GM12878 (cell line): ENCODE data around the gene COL4A1.

Experiments
- ASH2L ChIP-seq: fragments of 300-600, 200-600 bp; sonication (generic); IDR thresholded peaks from 2 replicates; pipeline ENCODE4 v1.6.1; 2017; ENCODE audit warnings: low read depth, mild to moderate bottlenecking, borderline replicate concordance
- MYC ChIP-seq: IDR thresholded peaks from 2 replicates; pipeline ENCODE4 v1.6.1; 2011; ENCODE audit warnings: mild to moderate bottlenecking, low read length, moderate library complexity, inconsistent platforms; ENCODE audit not compliant: insufficient read depth, insufficient replicate concordance, insufficient read length, severe bottlenecking
- POLR2A ChIP-seq: IDR thresholded peaks from 2 replicates; pipeline ENCODE4 v1.6.1; 2011; ENCODE audit warnings: low read depth, mild to moderate bottlenecking, low read length
- POLR2AphosphoS5 ChIP-seq: IDR thresholded peaks from 2 replicates; pipeline ENCODE4 v1.6.1; 2011; ENCODE audit warnings: mild to moderate bottlenecking, low read length, inconsistent platforms
- RFX5 ChIP-seq: IDR thresholded peaks from 2 replicates; pipeline ENCODE4 v1.6.1; 2011; ENCODE audit warnings: low read depth, low read length, improper control_type of control experiment
- SP1 ChIP-seq: IDR thresholded peaks from one replicate; pipeline ENCODE4 v1.6.1; 2011; ENCODE audit warnings: low read depth, low read length
- STAT1 ChIP-seq: fragments of 450-650 bp; conservative IDR thresholded peaks from 2 replicates; pipeline ENCODE4 v1.6.1; 2014; ENCODE audit warnings: antibody characterized with exemption, mild to moderate bottlenecking
- TAF1 ChIP-seq: IDR thresholded peaks from 2 replicates; pipeline ENCODE4 v1.6.1; 2011; ENCODE audit warnings: mild to moderate bottlenecking, low read depth, low read length, borderline replicate concordance
- YBX1 ChIP-seq: fragments of 450-650 bp; IDR thresholded peaks from 2 replicates; pipeline ENCODE4 v1.6.1; 2016; ENCODE audit warnings: antibody characterized with exemption
- TF ChIP-seq, protein P1 (sequence below), 3 experiments: IDR thresholded peaks in 2 of 3; conservative IDR thresholded peaks in 1 of 3; 2 replicates each; pipeline ENCODE4 v1.5.1; 2011; ENCODE audit warnings: low read depth in 3 of 3, low read length in 3 of 3, mild to moderate bottlenecking in 3 of 3, control low read depth in 2 of 3, moderate library complexity in 2 of 3, inconsistent platforms in 1 of 3, mixed read lengths in 1 of 3; ENCODE audit not compliant: control insufficient read depth in 2 of 3, insufficient read depth in 1 of 3; ENCODE audit errors: extremely low read depth in 1 of 3
- TF ChIP-seq, protein P2 (sequence below): IDR thresholded peaks from 2 replicates; pipeline ENCODE4 v1.6.1; 2012; ENCODE audit warnings: low read depth, low read length, improper control_type of control experiment

DNA sequence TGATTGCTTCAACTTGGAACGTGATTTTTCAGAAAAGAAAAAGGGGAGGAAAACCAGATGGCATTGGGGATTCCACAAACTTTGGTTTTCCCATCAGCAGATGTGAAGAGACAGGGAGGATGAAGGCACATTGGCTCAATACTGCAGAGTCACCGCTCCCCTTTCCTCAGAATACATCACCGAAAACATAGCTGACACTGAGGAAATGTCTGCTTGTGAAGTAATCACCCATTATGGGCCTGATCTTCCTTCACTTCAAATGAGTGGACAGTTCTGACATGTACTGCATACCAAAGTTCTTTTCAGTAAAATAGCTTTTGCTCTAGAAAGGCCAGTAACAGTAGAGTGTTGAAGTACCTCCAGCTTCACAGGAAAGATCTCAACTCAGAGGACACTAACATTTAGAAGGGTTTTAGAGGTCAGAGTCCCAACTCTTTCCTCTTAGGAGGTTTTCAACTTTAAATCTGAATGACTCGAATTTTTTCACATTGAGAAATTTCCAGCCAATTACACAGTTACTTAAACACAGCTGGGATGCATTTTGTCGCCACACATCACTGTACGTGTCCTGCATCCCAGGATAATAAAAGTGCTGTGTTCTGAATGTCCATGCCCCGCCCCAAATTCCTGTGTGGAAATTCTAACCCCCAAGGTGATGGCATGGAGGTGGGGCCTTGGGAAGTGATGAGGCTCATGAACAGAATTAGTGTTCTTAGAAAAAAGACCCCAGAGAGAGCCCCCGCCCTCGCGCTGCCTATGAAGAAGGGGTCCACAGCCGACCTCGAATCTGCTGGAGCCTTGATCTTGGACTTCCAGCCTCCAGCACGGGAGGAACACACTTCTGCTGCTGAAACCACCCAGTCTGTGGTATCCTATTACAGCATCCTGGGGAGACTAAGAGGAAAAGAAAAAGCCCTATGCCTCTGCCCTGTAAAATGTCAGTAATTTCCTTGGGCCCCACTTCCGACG lies 77.7 kb downstream of the COL4A1 start:
- TF ChIP-seq, protein P1, sequence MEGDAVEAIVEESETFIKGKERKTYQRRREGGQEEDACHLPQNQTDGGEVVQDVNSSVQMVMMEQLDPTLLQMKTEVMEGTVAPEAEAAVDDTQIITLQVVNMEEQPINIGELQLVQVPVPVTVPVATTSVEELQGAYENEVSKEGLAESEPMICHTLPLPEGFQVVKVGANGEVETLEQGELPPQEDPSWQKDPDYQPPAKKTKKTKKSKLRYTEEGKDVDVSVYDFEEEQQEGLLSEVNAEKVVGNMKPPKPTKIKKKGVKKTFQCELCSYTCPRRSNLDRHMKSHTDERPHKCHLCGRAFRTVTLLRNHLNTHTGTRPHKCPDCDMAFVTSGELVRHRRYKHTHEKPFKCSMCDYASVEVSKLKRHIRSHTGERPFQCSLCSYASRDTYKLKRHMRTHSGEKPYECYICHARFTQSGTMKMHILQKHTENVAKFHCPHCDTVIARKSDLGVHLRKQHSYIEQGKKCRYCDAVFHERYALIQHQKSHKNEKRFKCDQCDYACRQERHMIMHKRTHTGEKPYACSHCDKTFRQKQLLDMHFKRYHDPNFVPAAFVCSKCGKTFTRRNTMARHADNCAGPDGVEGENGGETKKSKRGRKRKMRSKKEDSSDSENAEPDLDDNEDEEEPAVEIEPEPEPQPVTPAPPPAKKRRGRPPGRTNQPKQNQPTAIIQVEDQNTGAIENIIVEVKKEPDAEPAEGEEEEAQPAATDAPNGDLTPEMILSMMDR (IDR thresholded peaks at IDR 0.05 in 2 of 3, conservative IDR thresholded peaks at IDR 0.05 in 1 of 3; ENCODE audit: control insufficient read depth in 2 of 3, extremely low read depth in 1 of 3, insufficient read depth in 1 of 3, low read depth in 3 of 3, low read length in 3 of 3): no peak
- TF ChIP-seq, protein P2, sequence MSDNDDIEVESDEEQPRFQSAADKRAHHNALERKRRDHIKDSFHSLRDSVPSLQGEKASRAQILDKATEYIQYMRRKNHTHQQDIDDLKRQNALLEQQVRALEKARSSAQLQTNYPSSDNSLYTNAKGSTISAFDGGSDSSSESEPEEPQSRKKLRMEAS: no peak
- no peak for TF ChIP-seq TAF1
- no peak for TF ChIP-seq POLR2AphosphoS5
- TF ChIP-seq MYC: no peak
- no peak for TF ChIP-seq RFX5
- TF ChIP-seq POLR2A: no peak
- no peak for TF ChIP-seq SP1
- no peak for TF ChIP-seq STAT1
- TF ChIP-seq ASH2L: no peak
- no peak for TF ChIP-seq YBX1
